Stomach (tissue), 4 donors: ENCODE results near the gene SDHA.

Experiments used
- EP300 ChIP-seq: sonication (generic); formaldehyde crosslinking; IDR thresholded peaks from one replicate; pipeline ENCODE4 v1.6.1; 2017; ENCODE audit warnings: antibody characterized with exemption
- POLR2A ChIP-seq, 4 donors: fragments of 450-650 bp; IDR thresholded peaks; one replicate each; pipeline ENCODE4 v1.6.1; 2016; ENCODE audit warnings: antibody characterized with exemption in 4 of 4, control low read depth in 2 of 4, mild to moderate bottlenecking in 1 of 4, moderate library complexity in 1 of 4
- POLR2AphosphoS5 ChIP-seq, 3 donors: sonication (generic); formaldehyde crosslinking; IDR thresholded peaks; one replicate each; pipeline ENCODE4 v1.6.1; 2016; ENCODE audit warnings: antibody characterized with exemption in 3 of 3
- TF ChIP-seq, protein P1 (sequence below), 7 experiments: fragments of 450-650 bp in 4 of 7; fragments of 200-600 bp in 3 of 7; sonication (generic) in 3 of 7; IDR thresholded peaks; one replicate each; pipeline ENCODE4 v1.5.1; 2016 to 2019; ENCODE audit warnings: antibody characterized with exemption in 7 of 7, control low read depth in 2 of 7, mild to moderate bottlenecking in 1 of 7

GRCh38 chr5:181160-181559 lies 37.0 kb upstream of the SDHA start:
- TF ChIP-seq POLR2A (IDR thresholded peaks at IDR 0.05) (no peak), EP300 (no peak), POLR2AphosphoS5 (IDR thresholded peaks at IDR 0.05) (no peak)
- TF ChIP-seq, protein P1, sequence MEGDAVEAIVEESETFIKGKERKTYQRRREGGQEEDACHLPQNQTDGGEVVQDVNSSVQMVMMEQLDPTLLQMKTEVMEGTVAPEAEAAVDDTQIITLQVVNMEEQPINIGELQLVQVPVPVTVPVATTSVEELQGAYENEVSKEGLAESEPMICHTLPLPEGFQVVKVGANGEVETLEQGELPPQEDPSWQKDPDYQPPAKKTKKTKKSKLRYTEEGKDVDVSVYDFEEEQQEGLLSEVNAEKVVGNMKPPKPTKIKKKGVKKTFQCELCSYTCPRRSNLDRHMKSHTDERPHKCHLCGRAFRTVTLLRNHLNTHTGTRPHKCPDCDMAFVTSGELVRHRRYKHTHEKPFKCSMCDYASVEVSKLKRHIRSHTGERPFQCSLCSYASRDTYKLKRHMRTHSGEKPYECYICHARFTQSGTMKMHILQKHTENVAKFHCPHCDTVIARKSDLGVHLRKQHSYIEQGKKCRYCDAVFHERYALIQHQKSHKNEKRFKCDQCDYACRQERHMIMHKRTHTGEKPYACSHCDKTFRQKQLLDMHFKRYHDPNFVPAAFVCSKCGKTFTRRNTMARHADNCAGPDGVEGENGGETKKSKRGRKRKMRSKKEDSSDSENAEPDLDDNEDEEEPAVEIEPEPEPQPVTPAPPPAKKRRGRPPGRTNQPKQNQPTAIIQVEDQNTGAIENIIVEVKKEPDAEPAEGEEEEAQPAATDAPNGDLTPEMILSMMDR (IDR thresholded peaks at IDR 0.05), result no peak
